ENCODE results near the gene DHH.

The DHH gene

GRCh38 chr12:49048953-49049352 lies 45.6 kb downstream of the DHH start:
- DNase-seq = no peak

DNA sequence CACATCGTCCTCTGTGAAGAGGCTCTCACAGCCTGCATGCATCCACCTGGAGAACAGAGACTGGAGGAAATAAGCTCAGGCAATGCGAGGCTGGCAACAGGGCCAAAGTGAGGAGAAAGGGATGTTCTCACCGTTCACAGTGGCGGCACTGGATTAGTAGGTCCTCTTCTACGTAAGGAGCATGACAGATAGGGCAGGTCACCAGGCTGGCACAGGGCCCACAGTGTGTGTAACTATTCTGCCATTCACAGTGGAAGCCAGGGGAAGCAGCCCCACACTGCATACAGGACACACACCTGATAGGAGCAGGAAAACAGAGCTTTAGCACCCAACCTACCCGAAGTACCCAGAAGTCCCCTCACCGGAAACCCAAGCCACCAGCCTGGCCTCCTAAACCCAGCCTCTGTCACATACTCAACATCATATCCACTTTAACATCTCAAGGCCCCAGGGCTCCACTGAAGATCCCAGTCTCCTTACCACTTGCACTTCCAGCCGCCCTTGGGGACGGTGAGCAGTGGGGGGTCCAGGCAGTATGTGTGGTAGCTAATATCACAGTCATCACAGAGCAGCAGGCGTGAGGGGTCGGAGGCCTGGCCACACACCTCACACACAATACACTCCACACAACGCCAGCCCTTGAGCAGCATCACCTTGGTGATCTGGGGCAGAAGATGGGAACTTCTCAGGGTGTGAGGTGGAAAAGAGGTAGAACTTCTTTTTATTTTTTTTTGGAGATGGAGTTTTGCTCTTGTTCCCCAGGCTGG lies 48.3 kb downstream of the DHH start:
- DNase-seq = no peak

- no peak for DNase-seq
Observed at GRCh38 chr12:49044660-49045059, 49.9 kb downstream of the DHH start.

DNA sequence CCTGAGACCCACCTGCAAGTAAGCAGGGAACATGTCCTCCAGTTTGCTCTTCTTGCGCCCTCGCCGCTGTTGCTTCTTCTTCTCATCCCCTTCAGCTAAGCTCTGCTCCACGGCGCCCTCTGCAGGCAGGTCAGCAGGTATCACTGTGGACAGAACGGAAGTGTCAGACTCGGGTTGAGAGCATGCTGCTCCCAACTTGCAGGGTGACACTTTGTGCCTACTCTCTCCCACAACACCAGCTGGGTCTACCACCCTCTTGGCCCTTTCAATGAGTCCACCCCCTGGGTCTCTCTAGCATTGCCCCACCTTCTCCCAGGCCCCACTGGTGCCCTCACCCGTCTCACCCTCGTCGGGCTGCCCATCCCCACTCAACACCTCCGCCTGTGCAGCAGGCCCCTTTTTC lies 50.7 kb downstream of the DHH start:
- DNase-seq = no peak

DNA sequence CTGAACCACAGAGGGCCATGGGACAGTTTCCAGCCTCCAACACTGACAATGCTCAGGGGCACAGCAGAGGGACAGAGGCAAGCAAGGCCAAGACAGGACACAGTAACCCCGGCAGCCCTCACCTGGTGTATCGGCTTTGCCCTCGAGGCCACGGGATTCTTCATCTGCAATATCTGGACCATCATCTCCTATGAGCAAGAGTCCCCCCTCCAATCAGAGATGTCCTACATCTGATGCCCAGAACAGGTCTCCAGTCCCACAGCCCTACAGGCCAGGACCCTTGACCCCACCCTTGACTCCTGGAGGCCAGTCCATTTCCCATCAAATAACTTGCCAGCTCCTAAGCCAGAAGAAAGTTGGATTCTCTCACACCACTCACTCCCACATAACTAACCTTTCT lies 51.4 kb downstream of the DHH start:
- DNase-seq = no peak

DNA sequence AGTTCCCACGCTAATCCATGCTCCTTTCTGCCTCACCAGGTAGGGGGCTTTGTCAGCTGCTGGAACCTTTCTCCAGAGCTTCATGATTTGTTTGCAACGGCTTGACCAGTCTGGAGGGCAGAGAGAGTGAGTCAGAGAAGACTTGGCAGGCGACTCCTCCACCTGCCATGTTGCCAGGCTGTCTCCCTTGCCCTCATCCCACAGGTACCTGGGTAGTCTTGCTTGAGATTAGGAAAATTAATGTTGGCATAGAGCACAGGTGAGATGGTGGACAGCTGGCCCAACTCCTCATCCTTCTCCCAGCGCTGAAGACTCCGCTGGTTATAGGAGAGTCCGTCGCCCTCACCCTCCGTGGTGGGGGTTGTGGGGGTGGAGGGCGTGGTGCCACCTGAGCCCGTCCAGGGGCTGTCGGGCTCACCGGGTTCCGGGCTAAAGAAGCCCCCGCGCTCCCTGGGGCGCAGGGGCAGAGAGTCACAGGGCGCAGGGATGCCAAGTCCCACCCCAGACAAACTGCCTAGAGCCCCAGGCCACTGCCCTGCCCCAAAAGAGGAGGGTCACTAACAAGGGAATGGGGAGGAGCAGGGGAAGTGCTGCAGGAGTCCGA lies 52.6 kb downstream of the DHH start:
- no peak for DNase-seq

DNA sequence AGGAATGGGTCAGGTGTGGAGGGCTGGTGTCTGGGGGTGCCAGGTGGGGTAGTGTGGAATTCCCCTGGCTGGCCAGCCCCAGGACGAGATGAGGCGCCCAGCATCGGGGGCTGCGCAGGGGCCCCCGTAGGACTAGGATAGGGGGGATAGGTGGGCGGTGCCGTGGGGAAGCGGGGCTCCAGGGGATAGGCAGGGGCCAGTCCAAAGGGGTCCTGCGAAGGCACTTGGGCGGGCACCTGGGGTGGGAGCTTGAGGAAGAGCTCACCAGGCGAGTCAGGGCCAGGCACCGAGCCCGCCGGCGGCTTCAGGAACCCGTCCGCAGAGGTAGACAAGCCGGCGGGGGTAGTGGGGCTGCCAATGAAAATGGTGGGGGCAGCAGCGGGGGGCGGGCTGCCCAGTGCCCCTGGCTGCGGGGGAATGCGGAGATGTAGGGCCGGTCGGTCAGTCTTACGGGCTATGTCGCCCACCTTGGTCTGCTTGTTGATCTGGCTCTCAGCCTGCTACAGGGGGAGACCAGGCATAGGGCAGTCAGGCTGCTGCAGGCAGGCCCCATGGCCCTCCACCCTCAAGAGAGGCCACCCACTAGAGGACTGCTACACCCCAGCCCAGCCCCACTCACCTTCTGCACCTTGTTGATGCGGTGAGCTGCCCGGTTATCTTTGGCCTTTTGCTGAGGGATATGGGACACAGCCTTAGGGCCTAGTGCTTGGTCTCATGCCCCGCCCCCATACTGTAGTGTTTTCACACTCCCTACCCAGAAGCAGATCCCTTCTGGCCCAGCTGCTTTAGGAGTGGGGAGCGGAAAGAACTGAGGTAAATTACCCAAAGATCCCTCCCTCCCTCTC lies 53.3 kb downstream of the DHH start:
- DNase-seq = no peak

- no peak for DNase-seq
Observed at GRCh38 chr12:49040364-49040855, 54.2 kb downstream of the DHH start.

DNA sequence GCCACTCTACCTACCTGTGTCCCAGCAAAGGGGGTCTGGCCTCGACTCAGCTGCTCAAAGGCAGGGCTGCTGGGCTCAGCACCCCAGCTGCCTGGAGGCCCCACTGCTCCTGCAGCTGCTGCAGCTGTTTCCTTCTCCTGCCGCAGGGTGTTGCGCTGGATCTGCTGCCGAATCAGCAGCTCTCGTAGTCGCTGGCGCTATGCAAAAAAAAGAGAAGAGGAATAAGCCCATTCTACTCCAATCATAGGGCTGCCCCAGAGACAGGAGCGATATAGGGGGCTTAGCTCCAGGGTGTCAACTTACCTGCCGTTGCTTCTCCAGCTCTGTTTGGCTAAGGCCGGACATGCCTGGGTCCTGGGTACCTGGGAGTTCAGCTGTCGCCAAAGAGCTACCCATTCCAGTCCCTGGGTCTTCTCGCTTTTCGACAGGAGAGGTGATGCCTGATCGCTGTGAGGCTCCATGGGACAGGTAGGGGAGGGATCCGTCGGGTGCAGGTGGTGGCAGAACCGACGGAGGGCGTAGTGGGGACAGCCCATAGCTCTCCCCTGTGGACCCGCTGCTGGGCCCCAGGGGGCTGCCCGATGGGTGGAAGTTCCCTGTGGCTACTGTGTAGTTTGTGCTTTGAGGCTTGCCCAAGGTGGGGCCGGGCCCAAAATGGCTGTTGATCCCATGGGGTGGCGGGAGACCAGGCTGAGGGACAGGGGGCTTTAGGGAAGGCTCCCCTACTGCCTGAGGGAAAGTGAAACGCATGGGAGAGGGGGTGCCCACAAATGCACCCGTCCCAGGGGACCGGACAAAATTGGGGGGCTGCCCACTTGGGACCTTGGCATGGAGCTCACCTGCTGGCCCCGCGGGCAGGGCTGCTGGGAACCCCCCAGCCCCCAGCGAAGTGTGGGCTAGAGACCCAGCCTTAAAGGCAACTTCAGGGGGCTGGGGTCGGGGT lies 54.9 kb downstream of the DHH start:
- DNase-seq = no peak

DNA sequence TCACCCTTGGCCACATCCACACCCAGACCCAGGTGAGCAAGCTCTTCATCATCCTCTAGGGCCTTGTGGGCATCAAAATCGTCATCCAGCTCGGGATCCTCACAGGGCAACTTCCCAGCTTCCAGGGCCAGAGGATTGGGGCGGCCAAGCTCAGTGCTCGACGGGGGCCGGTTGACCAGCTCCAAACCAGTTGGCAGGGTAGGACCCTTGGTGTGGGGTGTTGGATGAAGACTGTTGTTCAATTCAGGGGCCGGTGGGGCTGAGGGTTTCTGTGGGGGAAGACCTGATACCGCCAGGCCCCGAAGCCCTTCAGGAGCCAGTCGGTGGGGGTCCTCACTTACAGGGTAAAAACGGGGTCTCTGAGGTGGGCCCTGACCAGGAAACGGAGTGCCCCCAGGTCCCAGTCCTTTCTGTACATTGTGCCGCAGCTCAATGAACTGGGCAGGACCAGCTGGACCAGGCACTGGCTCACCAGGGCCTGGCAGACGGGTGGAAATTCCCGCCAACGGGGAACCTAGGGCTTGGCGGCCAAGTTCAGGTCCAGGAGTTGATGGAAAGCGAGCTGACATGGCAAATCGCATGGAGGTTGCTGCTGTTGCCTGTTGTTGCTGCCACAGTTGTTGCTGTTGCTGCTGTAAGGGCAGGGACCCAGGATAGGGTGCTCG lies 56.2 kb downstream of the DHH start:
- DNase-seq = no peak

DNA sequence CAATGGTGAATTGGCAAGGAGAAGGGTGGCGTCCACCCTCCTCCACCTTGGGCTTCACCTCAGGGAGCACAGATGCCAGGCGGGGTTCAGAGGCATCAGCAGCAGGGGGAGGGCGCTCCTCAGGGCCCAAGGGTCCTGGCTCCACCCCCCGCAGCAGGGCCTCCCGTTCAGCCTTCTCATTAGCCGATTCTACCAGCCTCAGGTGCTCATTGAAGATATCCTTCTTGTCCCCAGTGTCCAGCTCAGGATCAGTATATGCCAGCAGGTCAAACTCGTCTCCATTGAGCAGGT lies 56.7 kb downstream of the DHH start:
- no peak for DNase-seq

- no peak for DNase-seq
Observed at GRCh38 chr12:49037111-49037946, 57.3 kb downstream of the DHH start.
